HEK293 (cell line): ENCODE data around the gene HEXIM1.
A peak's percentile ranks its signal among the peaks of the same experiment; 100 is the strongest.

ENCODE experiments used
- ELK4 ChIP-seq: IDR thresholded peaks from 2 replicates; pipeline ENCODE4 v1.6.1; 2011; ENCODE audit warnings: mild to moderate bottlenecking, low read depth, low read length, borderline replicate concordance
- GFI1B ChIP-seq: fragments of 450-650 bp; formaldehyde crosslinking; IDR thresholded peaks from 2 replicates; pipeline ENCODE4 v1.5.1; 2016; ENCODE audit warnings: missing biosample characterization, missing genetic modification characterization
- MZF1 ChIP-seq: fragments of 450-650 bp; formaldehyde crosslinking; IDR thresholded peaks from 2 replicates; pipeline ENCODE4 v1.5.1; 2017; ENCODE audit warnings: missing biosample characterization, missing genetic modification characterization, borderline replicate concordance
- ZBTB11 ChIP-seq: fragments of 450-650 bp; formaldehyde crosslinking; conservative IDR thresholded peaks from 2 replicates; pipeline ENCODE4 v1.5.1; 2016; ENCODE audit warnings: low read depth, missing biosample characterization, missing genetic modification characterization
- ZFP41 ChIP-seq: fragments of 450-650 bp; formaldehyde crosslinking; IDR thresholded peaks from 2 replicates; pipeline ENCODE4 v1.5.1; 2016; ENCODE audit warnings: missing biosample characterization, missing genetic modification characterization, borderline replicate concordance
- ZNF10 ChIP-seq: fragments of 450-650 bp; formaldehyde crosslinking; IDR thresholded peaks from 2 replicates; pipeline ENCODE4 v1.5.1; 2017; ENCODE audit warnings: missing biosample characterization, missing genetic modification characterization
- ZNF146 ChIP-seq: fragments of 450-650 bp; formaldehyde crosslinking; IDR thresholded peaks from 2 replicates; pipeline ENCODE4 v1.5.1; 2016; ENCODE audit warnings: missing biosample characterization, missing genetic modification characterization
- ZNF292 ChIP-seq: fragments of 450-650 bp; formaldehyde crosslinking; IDR thresholded peaks from 2 replicates; pipeline ENCODE4 v1.5.1; 2016; ENCODE audit warnings: low read depth, missing biosample characterization, missing genetic modification characterization, borderline replicate concordance
- ZNF341 ChIP-seq: fragments of 450-650 bp; formaldehyde crosslinking; IDR thresholded peaks from 2 replicates; pipeline ENCODE4; 2016; ENCODE audit warnings: low read depth, missing biosample characterization, missing genetic modification characterization
- ZNF398 ChIP-seq: fragments of 450-650 bp; formaldehyde crosslinking; IDR thresholded peaks from 2 replicates; pipeline ENCODE4 v1.5.1; 2017; ENCODE audit warnings: missing biosample characterization, missing genetic modification characterization
- ZNF416 ChIP-seq: fragments of 450-650 bp; formaldehyde crosslinking; IDR thresholded peaks from 2 replicates; pipeline ENCODE4 v1.5.1; 2016; ENCODE audit warnings: missing biosample characterization, missing genetic modification characterization
- ZNF426 ChIP-seq: fragments of 450-650 bp; formaldehyde crosslinking; IDR thresholded peaks from 2 replicates; pipeline ENCODE4 v1.5.1; 2017; ENCODE audit warnings: missing biosample characterization, missing genetic modification characterization, mild to moderate bottlenecking, inconsistent platforms, moderate library complexity
- ZNF501 ChIP-seq: fragments of 450-650 bp; formaldehyde crosslinking; IDR thresholded peaks from 2 replicates; pipeline ENCODE4 v1.5.1; 2016; ENCODE audit warnings: missing biosample characterization, missing genetic modification characterization
- ZNF580 ChIP-seq: fragments of 450-650 bp; formaldehyde crosslinking; IDR thresholded peaks from 2 replicates; pipeline ENCODE4 v1.5.1; 2016; ENCODE audit warnings: missing biosample characterization, missing genetic modification characterization
- ZNF596 ChIP-seq: fragments of 450-650 bp; IDR thresholded peaks from 2 replicates; pipeline ENCODE4 v1.5.0; 2018; ENCODE audit warnings: missing biosample characterization, mild to moderate bottlenecking, missing genetic modification characterization, moderate library complexity
- ZNF600 ChIP-seq: fragments of 450-650 bp; formaldehyde crosslinking; IDR thresholded peaks from 2 replicates; pipeline ENCODE4 v1.5.1; 2016; ENCODE audit warnings: missing biosample characterization, missing genetic modification characterization
- ZNF701 ChIP-seq: fragments of 450-650 bp; formaldehyde crosslinking; IDR thresholded peaks from 2 replicates; pipeline ENCODE4 v1.5.1; 2016; ENCODE audit warnings: missing biosample characterization, missing genetic modification characterization
- ZNF768 ChIP-seq: fragments of 450-650 bp; formaldehyde crosslinking; IDR thresholded peaks from 2 replicates; pipeline ENCODE4 v1.5.1; 2018; ENCODE audit warnings: missing biosample characterization, mild to moderate bottlenecking, missing genetic modification characterization
- ZNF776 ChIP-seq: fragments of 450-650 bp; formaldehyde crosslinking; IDR thresholded peaks from 2 replicates; pipeline ENCODE4 v1.5.0; 2017; ENCODE audit warnings: missing biosample characterization, missing genetic modification characterization, borderline replicate concordance
- ZNF777 ChIP-seq: fragments of 450-650 bp; formaldehyde crosslinking; IDR thresholded peaks from 2 replicates; pipeline ENCODE4 v1.5.1; 2017; ENCODE audit warnings: missing biosample characterization, missing genetic modification characterization, borderline replicate concordance
- ZNF785 ChIP-seq: fragments of 450-650 bp; formaldehyde crosslinking; IDR thresholded peaks from 2 replicates; pipeline ENCODE4 v1.5.1; 2016; ENCODE audit warnings: missing biosample characterization, missing genetic modification characterization
- ZNF830 ChIP-seq: fragments of 450-650 bp; IDR thresholded peaks from 2 replicates; pipeline ENCODE4 v1.5.0; 2018; ENCODE audit warnings: missing biosample characterization, missing genetic modification characterization, low read depth, mild to moderate bottlenecking, moderate library complexity
- ZSCAN30 ChIP-seq: fragments of 450-650 bp; IDR thresholded peaks from 2 replicates; pipeline ENCODE4 v1.5.1; 2018; ENCODE audit warnings: missing biosample characterization, mild to moderate bottlenecking, missing genetic modification characterization, moderate library complexity
- ZSCAN5A ChIP-seq: fragments of 450-650 bp; formaldehyde crosslinking; IDR thresholded peaks from 2 replicates; pipeline ENCODE4 v1.5.1; 2016; ENCODE audit warnings: missing biosample characterization, missing genetic modification characterization
- TF ChIP-seq, protein P1 (sequence below): fragments of 450-650 bp; formaldehyde crosslinking; optimal IDR thresholded peaks from 2 replicates; pipeline ENCODE3; 2016; ENCODE audit warnings: missing biosample characterization, mild to moderate bottlenecking, missing genetic modification characterization
- TF ChIP-seq, protein P2 (sequence below): fragments of 450-650 bp; formaldehyde crosslinking; IDR thresholded peaks from 2 replicates; pipeline ENCODE4 v1.5.1; 2016; ENCODE audit warnings: missing biosample characterization, missing genetic modification characterization

The HEXIM1 gene

GRCh38 chr17:45135192-45135977, 12.9 kb upstream of the HEXIM1 start, which contains the start of gene ACBD4 (continued):
- no peak for TF ChIP-seq ZNF701
- no peak for TF ChIP-seq ZNF600 (tag by site-specific recombination)
- 0 out of 2 replicates have a peak, but pooled peaks have one; percentile 20 for TF ChIP-seq ZSCAN5A (tag by site-specific recombination)
- no peak for TF ChIP-seq ZNF776
- no peak for TF ChIP-seq ZNF785 (tag by site-specific recombination)
- TF ChIP-seq, protein P1, sequence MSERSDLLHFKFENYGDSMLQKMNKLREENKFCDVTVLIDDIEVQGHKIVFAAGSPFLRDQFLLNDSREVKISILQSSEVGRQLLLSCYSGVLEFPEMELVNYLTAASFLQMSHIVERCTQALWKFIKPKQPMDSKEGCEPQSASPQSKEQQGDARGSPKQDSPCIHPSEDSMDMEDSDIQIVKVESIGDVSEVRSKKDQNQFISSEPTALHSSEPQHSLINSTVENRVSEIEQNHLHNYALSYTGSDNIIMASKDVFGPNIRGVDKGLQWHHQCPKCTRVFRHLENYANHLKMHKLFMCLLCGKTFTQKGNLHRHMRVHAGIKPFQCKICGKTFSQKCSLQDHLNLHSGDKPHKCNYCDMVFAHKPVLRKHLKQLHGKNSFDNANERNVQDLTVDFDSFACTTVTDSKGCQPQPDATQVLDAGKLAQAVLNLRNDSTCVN (tag by site-specific recombination): peak; percentile 18
- peak; percentile 74 for TF ChIP-seq ZNF501 (tag by site-specific recombination)
- no peak for TF ChIP-seq ZNF777
- TF ChIP-seq MZF1 (tag by site-specific recombination): no peak
- TF ChIP-seq ZNF830: no peak
- TF ChIP-seq ZFP41: no peak
- TF ChIP-seq ZNF146 (tag by site-specific recombination): no peak
- no peak for TF ChIP-seq ZNF580 (tag by site-specific recombination)
- TF ChIP-seq ZSCAN30 (tag by site-specific recombination): peak; percentile 96
- no peak for TF ChIP-seq ZNF10
- TF ChIP-seq ZNF292: no peak
- TF ChIP-seq, protein P2, sequence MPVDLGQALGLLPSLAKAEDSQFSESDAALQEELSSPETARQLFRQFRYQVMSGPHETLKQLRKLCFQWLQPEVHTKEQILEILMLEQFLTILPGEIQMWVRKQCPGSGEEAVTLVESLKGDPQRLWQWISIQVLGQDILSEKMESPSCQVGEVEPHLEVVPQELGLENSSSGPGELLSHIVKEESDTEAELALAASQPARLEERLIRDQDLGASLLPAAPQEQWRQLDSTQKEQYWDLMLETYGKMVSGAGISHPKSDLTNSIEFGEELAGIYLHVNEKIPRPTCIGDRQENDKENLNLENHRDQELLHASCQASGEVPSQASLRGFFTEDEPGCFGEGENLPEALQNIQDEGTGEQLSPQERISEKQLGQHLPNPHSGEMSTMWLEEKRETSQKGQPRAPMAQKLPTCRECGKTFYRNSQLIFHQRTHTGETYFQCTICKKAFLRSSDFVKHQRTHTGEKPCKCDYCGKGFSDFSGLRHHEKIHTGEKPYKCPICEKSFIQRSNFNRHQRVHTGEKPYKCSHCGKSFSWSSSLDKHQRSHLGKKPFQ (tag by site-specific recombination): no peak
- TF ChIP-seq GFI1B (tag by site-specific recombination): no peak
- no peak for TF ChIP-seq ZNF416
- TF ChIP-seq ELK4: no peak
- TF ChIP-seq ZNF398 (tag by site-specific recombination): no peak
- TF ChIP-seq ZNF596 (tag by site-specific recombination): no peak
- TF ChIP-seq ZNF768: no peak
- no peak for TF ChIP-seq ZNF426
- no peak for TF ChIP-seq ZNF341 (tag by site-specific recombination)
- 0 out of 2 replicates have a peak, but pooled peaks have one; percentile 11 for TF ChIP-seq ZBTB11
